HK-2 (cell line): ENCODE data around the gene CDKN1B.

Source experiments
- DNase-seq: peaks from one replicate; pipeline ENCODE4 v3.0.0-alpha.2; 2018; ENCODE audit not compliant: unreplicated experiment

The CDKN1B gene

DNA sequence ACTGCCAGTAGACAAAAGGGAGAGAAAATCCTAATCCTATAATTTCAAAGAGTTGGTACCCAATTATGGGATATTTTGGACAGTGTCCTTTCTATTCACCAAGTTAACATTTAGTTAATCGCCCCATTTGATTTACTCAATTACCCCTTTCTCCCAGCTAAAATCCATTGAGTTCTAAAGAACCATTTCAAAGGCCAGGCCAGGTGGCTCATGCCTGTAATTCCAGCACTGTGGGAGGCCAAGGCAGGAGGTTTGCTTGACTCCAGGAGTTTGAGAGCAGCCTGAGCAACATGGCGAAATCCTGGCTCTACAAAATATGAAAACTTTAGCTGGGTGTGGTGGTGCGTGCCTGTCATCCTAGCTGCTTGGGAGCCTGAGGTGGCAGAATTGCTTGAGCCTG, 15.7 kb upstream of the CDKN1B start:
- no peak for DNase-seq

DNA sequence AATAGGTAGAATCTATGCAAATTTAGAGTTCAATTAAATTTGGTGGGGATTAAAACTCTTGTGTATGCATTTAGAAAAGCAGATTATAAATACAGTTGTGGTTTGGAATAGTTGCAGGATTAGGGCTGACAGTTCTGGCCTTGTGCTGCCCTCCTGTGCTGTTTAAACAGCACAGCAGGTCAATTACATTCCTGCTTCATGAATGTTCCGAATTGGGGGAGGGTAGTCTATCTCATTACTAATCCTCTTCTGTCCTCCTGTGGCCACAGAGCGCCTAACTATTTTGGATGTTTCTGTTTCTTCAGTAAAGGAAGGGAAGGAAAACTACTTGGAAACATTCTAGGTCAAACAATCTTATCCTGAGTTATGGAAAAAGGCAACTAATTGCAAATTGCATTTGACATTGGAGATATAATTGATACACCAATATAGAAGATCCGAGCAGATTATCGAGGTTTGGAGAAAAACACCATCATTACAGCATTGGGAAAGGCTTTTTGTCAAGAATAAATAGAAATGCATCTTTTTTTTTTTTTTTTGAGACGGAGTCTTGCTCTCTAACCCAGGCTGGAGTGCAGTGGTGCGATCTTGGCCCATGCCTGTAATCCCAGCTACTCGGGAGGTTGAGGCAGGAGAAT, 12.5 kb upstream of the CDKN1B start:
- no peak for DNase-seq

DNA sequence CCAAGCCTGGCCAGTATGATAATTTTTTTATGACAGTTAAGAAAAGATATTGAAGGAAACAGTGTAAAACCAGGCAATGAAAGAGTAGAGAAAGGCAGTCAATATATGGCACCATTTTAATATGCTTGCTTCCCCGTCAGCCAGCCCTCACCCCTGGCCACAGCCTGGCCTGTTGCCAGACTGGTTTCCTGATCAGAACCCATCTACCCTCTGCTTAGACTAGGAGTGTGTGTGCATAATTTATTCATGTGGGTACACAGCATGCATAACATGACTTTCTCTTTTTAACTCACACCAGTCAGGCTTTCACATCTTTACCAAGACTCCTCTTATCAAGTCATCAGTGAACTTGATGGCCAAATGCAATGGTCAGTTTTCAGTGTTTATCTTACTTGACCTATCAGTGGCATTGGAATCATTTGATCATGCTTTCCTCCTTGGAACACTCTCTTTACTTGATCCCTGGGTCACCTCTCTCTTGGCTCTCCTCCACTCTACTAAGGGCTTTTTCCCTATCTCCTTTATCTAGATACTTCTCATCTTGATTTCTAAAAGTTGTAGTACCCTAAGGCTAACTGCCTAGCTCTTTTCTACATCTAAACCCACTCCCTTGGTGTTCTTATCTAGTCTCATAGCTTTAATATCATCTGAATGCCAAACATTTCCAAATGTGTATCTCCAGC, 11.2 kb upstream of the CDKN1B start:
- DNase-seq = no peak

DNA sequence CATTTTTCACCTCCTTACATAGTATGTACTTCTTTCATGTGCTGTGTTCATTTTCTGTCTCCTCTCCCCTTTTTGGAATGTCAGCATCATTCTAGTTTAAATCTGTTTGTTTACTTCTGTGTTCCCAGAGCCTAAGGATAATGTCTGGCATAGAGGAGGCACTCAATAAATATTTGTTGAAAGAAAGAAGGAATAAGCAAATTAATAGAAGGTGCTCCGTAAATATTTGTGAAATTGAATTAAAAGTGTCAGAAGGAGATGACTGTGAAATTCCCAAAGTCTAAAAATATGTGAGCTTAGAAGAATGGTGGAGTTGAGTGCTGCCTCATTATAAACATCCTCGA, 3.3 kb upstream of the CDKN1B start:
- no peak for DNase-seq

DNA sequence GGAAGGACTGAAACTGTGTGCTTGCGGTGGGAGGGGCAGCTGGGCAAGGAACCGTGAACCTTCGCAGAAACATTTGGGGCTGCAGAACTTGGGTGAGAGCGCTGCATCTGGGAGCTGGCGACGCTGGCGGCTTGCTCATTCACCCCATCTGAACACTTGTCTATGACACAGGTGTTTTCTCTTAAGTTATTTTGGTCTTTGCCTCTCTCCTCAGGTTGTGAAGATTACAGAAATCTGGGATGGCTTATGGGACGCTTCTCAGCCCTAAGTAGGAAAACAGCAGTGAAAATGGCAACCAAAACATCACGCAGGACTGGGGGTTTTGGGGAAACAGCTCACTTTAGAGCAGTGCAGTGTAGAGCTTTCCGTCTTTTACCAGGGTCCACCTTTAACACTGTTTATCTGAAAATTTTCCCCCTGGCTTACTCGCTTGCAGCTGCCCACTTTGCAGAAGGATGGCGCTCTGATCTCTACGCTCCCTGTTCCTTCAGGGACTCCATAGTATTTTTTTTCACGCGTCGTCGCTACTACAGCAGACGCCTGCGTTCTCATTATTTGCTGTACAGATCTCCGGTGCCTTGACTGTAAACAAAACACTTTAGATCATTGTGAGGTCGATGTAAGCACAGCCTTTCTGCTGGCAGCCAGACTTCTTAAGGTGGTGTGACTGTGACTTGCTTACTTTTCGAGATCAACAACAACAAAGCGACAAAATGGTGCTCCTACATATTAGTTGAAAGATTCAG, 2.7 kb upstream of the CDKN1B start:
- DNase-seq = no peak

DNA sequence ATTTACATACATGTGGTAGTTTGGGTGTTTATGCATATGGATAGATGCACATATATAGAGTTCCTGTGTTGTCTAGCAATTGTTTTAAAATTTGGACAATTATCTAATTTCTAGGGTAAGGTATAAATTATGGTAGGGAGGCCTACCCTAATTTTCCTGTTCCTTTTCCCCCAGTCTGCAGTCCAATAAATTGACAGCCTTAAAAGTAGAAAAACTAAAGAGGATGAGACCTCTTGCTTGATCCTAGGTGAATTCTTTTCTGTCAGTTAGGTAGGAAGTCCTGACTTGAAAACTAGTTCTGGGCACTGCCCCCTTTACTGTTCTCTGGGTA, 2.1 kb upstream of the CDKN1B start:
- DNase-seq = no peak

DNA sequence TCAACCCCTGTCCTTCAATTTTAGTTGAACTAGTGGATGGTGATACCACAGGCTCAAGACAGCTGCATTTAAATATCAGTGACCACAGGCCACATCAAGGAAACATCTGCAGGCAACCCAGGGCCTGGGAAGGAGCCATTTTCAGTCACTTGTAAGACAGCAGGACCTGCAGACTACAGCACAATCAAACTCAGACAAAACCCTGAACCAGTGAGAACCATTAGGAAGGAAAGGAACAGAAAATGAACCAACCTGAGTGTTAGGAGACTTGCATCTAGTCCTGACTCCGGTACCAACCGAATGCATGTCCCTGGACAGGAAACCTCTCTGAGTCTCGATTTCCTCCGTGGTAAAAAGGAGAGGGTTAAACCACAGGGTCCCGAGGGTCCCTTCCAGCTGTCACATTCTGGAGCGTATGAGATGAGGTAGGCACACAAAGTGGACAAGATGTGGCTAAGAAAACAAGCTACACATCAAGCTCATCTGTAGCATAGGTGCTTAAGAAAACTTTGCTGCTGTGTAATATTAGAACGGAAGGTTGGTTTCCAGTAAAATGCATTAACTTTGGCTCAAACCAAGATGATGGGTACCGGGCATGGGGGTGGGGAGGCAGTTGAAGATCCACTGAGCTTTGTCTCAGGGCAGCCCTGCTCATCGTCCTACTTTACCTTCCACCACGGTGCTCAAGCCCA, 1.6 kb upstream of the CDKN1B start:
- DNase-seq = no peak

DNA sequence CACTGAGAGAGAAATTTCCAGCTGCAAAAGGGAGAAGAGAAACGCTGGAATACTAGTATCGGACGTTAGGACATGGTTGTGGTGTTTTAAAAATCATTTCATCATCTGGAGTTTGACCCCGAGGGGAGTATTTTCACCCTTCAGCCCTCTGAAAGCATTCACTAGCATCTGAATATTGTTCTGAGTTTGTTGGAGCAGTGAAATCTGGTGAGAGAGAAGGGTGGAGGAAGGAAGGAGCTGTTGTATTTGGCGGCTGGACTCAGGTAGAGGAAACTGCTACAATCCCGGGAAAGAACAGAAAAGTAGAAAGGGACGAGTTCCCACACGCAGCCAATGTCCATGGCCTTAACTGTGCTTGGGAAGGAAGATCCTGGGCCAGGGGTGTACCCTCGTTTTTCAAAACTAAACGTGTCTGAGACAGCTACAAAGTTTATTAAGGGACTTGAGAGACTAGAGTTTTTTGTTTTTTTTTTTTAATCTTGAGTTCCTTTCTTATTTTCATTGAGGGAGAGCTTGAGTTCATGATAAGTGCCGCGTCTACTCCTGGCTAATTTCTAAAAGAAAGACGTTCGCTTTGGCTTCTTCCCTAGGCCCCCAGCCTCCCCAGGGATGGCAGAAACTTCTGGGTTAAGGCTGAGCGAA, 896 bp upstream of the CDKN1B start:
- no peak for DNase-seq

DNA sequence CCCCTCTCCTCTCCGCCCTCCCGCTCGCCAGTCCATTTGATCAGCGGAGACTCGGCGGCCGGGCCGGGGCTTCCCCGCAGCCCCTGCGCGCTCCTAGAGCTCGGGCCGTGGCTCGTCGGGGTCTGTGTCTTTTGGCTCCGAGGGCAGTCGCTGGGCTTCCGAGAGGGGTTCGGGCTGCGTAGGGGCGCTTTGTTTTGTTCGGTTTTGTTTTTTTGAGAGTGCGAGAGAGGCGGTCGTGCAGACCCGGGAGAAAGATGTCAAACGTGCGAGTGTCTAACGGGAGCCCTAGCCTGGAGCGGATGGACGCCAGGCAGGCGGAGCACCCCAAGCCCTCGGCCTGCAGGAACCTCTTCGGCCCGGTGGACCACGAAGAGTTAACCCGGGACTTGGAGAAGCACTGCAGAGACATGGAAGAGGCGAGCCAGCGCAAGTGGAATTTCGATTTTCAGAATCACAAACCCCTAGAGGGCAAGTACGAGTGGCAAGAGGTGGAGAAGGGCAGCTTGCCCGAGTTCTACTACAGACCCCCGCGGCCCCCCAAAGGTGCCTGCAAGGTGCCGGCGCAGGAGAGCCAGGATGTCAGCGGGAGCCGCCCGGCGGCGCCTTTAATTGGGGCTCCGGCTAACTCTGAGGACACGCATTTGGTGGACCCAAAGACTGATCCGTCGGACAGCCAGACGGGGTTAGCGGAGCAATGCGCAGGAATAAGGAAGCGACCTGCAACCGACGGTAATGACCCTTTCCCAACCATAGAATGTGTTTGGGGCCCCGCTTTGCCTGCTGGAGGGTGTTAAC, 615 bp downstream of the CDKN1B start:
- no peak for DNase-seq

DNA sequence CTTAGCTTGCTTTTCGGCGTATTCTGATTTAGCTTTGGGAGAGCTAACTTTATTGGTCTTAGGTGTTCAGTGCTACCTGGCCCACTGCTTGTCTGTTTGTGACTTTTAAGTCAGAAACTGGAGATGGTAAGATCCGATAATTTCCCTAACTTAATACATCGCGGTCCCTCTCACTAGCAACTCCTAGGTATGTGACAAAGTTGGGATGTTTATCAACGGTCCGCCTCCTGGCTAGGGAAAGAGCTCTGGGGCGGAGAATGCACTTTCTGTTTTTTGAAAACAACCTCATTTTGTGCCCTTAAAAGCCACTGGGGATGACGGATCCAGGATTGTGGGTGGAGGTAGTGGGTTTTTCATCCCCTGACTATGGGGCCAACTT, 1.2 kb downstream of the CDKN1B start:
- no peak for DNase-seq

DNA sequence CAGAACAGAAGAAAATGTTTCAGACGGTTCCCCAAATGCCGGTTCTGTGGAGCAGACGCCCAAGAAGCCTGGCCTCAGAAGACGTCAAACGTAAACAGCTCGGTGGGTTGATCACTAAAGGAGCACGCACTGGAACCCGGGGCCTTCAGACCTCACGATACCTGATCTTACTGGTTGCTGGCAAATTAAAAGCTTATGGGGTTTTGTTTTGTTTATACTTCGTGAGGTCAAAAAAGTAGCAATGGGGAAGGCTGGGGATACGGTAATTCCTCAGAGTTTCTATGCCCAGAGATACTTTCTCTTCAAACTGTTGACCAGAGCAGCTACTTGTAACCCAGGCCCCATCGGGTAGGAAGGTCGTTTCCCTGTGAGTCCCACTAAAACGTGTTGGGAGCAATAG, 1.7 kb downstream of the CDKN1B start:
- peak; percentile 30 for DNase-seq

DNA sequence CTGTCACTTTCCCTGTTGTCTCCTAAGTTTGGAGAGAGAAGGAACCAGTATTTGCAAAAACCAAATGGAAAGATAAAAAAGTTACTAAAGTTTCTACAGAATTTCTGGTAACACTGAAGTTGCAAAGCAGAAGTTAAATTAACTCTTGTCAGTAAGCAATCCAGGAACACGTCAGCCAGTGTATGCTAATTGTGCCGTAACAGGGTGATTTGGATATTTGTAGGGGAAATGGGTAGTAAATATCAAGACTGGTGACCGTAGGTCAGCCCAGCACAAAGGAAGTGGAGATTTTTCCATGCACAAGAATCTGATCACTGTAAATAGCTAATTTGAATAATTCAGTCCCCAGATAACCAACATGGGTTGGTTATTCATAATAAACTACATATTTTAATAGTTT, 2.3 kb downstream of the CDKN1B start:
- DNase-seq = no peak

DNA sequence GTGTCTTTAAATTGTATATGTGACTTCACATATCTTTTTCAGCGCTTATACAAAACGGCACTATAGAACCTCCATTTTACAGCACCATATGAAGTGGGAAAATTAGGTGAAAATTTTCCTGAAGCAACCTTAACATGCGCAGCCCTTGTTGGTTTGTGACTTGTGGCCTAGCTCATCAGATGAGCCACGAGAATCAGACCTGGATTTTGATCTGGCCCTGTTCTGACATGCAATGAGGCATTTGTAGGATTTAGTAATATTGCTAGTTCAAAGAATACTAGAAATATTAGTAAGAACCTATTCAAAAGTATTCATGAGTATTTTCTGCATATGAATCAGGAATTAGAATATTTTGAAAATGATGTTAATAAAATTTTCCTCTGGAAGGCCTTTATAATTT, 2.9 kb downstream of the CDKN1B start:
- DNase-seq = no peak

DNA sequence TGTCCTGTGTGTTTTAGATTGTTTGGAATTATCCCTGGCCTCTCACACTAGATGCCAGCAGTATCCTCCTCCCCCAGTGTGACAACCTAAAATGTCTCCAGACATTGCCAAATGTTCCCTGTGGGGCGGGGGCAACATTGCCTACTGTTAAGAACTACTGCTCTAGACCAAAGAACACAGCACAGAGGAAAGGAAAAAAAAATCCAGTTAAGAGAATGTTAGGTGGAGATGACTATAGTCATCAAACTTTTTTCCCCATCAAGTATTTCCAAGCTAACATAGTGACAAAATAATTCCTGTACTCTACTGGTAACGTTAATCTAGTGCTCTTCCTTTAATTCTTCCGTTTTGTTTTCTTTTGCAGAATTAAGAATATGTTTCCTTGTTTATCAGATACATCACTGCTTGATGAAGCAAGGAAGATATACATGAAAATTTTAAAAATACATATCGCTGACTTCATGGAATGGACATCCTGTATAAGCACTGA, 3.5 kb downstream of the CDKN1B start:
- DNase-seq = no peak

DNA sequence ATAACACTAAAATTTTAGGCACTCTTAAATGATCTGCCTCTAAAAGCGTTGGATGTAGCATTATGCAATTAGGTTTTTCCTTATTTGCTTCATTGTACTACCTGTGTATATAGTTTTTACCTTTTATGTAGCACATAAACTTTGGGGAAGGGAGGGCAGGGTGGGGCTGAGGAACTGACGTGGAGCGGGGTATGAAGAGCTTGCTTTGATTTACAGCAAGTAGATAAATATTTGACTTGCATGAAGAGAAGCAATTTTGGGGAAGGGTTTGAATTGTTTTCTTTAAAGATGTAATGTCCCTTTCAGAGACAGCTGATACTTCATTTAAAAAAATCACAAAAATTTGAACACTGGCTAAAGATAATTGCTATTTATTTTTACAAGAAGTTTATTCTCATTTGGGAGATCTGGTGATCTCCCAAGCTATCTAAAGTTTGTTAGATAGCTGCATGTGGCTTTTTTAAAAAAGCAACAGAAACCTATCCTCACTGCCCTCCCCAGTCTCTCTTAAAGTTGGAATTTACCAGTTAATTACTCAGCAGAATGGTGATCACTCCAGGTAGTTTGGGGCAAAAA, 4.1 kb downstream of the CDKN1B start:
- DNase-seq = no peak

DNA sequence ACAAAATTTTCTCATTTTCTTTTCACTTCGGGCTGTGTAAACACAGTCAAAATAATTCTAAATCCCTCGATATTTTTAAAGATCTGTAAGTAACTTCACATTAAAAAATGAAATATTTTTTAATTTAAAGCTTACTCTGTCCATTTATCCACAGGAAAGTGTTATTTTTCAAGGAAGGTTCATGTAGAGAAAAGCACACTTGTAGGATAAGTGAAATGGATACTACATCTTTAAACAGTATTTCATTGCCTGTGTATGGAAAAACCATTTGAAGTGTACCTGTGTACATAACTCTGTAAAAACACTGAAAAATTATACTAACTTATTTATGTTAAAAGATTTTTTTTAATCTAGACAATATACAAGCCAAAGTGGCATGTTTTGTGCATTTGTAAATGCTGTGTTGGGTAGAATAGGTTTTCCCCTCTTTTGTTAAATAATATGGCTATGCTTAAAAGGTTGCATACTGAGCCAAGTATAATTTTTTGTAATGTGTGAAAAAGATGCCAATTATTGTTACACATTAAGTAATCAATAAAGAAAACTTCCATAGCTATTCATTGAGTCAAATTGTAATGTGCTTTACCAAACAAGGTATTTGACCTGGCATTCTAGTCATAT, 4.8 kb downstream of the CDKN1B start:
- DNase-seq = no peak

DNA sequence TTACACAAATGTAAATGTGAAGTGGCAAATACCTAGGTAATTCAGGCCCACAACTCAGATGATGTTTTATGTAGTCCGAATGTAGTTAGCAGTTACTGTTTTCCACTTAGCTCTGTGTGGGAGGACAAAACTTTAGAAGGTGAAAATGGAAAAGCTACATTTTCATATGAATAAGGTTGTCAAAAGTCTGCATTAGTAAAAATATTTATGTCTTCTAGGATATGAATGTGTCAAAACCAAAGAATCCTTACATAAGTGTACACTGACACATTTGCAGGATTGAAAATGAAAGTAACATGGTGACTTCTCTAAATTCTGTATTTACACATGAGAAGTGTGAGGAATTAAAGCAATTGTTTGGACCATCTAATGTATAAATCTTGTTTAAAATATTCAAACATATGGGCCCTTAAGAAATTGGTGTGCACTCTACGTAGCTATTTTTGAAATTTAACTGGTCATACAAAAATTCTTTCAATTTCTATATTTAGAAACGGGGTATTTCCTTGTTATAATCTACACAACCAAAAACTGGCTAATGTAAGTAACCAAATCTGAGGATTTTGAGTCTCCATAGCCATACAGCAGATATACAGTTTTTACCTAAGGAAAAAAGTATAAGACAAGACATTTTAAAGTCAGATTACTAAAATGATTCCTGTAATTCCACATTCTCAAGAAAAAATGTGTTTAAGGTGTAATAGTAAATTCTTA, 5.4 kb downstream of the CDKN1B start:
- DNase-seq = no peak

DNA sequence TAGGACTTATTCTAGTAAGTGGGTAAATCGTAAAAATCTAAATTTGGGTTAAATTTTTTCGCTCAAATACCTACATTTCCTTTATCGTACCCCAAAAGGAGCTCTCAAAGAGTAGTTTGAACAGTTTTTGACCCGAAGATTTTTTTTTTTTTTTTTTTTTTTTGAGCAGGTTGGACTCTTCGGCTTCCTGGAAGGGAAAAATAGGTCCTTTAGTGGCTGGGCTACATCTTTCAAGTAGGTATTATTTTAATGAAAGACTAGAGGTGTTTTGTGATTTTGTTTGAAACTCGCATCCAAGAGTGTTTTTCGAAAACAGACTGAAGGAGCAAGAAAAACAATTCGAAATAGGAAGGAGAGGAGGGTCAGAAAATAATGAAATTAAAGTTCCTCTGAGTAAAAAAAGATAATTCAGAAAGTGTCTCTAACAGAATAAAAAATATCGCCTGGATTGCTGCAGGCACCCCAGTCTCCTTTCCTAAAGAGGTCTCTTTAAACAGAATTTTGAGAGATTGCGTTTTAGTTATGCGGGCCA, 6.0 kb downstream of the CDKN1B start:
- no peak for DNase-seq

DNA sequence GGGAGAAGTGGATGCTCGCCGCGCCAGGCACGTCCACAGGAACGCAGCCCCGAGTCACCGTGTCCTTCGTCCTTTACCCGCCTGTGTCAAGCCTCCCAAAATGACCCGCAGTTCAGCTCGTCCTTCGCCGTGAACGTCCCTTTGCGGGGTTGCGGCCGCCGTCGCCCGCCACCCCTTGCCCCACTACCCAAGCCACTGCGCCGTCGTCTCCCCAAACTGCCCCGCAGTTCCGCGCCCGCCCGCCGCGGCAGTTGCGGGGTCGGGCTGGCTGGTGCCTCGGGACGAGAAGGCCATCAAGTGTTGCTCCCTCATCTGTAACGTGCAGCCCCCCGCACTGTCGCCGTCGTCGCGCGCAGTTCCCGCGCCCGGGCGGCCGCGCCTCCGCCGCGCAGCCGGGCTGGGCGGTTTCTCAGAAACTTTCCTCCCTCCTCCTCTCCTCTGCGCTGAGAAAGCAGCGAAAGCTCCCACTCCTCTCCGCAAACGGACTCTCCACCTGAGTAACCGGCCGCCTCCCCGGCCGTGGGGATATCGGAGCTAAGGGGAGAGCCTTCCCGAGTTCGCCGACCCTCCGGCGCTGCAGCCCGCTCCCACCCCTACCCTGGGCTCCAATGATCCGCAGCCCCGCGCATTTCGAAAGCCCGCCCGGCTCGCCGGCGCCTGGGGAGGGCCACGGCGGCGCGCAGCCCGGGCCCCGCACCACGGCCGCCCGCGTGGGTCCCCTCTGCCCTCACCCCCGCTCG, 6.7 kb downstream of the CDKN1B start:
- peak; percentile 53 for DNase-seq
